A673 (cell line): ENCODE measurements around the gene C6orf52.

Experiments used
- EZH2 ChIP-seq: fragments of 200-600 bp; sonication (generic); IDR thresholded peaks from 2 replicates; pipeline ENCODE4 v1.6.1; 2017; ENCODE audit warnings: borderline replicate concordance, low read depth, mild to moderate bottlenecking, mixed read lengths, antibody characterized with exemption, low read length; ENCODE audit not compliant: poor library complexity, severe bottlenecking
- TF ChIP-seq, protein P1 (sequence below): fragments of 300-800, 200-600 bp; sonication (generic); conservative IDR thresholded peaks from 2 replicates; pipeline ENCODE4 v1.5.1; 2017; ENCODE audit warnings: low read depth, mild to moderate bottlenecking, antibody characterized with exemption, low read length, moderate library complexity, mixed read lengths

DNA sequence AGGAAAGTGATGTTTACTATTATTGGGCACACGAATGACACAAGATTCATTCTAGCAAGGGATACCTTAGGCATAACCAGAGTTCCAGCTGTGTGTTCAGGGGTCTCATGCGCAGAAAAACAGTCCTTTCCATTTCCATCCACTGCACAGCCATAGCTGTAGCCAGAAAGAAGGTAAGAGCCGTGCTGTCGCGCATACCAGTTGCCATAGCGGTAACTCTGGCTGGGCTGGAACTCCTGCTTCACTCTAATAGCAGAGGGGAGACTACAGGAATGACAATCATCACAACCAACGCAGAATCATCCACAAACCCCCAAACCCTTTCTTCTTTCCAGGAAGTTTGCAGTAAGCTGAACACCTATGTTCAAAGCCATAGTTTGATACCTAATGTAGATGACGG, 7.5 kb downstream of the C6orf52 start:
- TF ChIP-seq, protein P1, sequence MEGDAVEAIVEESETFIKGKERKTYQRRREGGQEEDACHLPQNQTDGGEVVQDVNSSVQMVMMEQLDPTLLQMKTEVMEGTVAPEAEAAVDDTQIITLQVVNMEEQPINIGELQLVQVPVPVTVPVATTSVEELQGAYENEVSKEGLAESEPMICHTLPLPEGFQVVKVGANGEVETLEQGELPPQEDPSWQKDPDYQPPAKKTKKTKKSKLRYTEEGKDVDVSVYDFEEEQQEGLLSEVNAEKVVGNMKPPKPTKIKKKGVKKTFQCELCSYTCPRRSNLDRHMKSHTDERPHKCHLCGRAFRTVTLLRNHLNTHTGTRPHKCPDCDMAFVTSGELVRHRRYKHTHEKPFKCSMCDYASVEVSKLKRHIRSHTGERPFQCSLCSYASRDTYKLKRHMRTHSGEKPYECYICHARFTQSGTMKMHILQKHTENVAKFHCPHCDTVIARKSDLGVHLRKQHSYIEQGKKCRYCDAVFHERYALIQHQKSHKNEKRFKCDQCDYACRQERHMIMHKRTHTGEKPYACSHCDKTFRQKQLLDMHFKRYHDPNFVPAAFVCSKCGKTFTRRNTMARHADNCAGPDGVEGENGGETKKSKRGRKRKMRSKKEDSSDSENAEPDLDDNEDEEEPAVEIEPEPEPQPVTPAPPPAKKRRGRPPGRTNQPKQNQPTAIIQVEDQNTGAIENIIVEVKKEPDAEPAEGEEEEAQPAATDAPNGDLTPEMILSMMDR = no peak
- no peak for TF ChIP-seq EZH2
